Endothelial cell of umbilical vein (primary cell): ENCODE results near the gene MID2.

Experiments
- EZH2 ChIP-seq: IDR thresholded peaks from 2 replicates; pipeline ENCODE4 v1.6.1; 2012; ENCODE audit warnings: borderline replicate concordance, low read depth, mild to moderate bottlenecking, moderate library complexity, low read length, inconsistent platforms; ENCODE audit not compliant: severe bottlenecking
- FOS ChIP-seq: IDR thresholded peaks from 2 replicates; pipeline ENCODE4 v1.6.1; 2011; ENCODE audit warnings: mild to moderate bottlenecking, low read length, moderate library complexity, borderline replicate concordance; ENCODE audit not compliant: insufficient read depth
- GATA2 ChIP-seq: IDR thresholded peaks from 2 replicates; pipeline ENCODE4 v1.7.0; 2011; ENCODE audit warnings: low read depth, mild to moderate bottlenecking, moderate library complexity, mixed read lengths, low read length; ENCODE audit not compliant: insufficient read length, insufficient read depth
- JUN ChIP-seq: IDR thresholded peaks from 2 replicates; pipeline ENCODE4 v1.6.1; 2011; ENCODE audit warnings: borderline replicate concordance, low read depth; ENCODE audit not compliant: insufficient read length, insufficient read depth
- MYC ChIP-seq: IDR thresholded peaks from one replicate; pipeline ENCODE4 v1.6.1; 2011; ENCODE audit warnings: mild to moderate bottlenecking, low read depth, low read length
- POLR2A ChIP-seq: IDR thresholded peaks from 2 replicates; pipeline ENCODE4 v1.6.1; 2012; ENCODE audit warnings: low read depth, mild to moderate bottlenecking, control low read depth, low read length
- POLR2AphosphoS5 ChIP-seq: IDR thresholded peaks from 2 replicates; pipeline ENCODE4 v1.6.1; 2012; ENCODE audit warnings: low read depth, mild to moderate bottlenecking, control low read depth, low read length, moderate library complexity; ENCODE audit not compliant: insufficient read depth
- TF ChIP-seq, protein P1 (sequence below), 2 donors: IDR thresholded peaks; 1 replicate in 1 of 2; 2 replicates in 1 of 2; pipeline ENCODE4 v1.5.1; 2011; ENCODE audit warnings: low read length in 2 of 2, mild to moderate bottlenecking in 2 of 2, moderate library complexity in 2 of 2, control low read depth in 1 of 2, inconsistent platforms in 1 of 2, low read depth in 1 of 2; ENCODE audit not compliant: insufficient read depth in 1 of 2; ENCODE audit errors: extremely low read depth in 1 of 2
- TF ChIP-seq, protein P2 (sequence below): IDR thresholded peaks from 2 replicates; pipeline ENCODE4 v1.6.1; 2011; ENCODE audit not compliant: insufficient read depth, insufficient read length

DNA sequence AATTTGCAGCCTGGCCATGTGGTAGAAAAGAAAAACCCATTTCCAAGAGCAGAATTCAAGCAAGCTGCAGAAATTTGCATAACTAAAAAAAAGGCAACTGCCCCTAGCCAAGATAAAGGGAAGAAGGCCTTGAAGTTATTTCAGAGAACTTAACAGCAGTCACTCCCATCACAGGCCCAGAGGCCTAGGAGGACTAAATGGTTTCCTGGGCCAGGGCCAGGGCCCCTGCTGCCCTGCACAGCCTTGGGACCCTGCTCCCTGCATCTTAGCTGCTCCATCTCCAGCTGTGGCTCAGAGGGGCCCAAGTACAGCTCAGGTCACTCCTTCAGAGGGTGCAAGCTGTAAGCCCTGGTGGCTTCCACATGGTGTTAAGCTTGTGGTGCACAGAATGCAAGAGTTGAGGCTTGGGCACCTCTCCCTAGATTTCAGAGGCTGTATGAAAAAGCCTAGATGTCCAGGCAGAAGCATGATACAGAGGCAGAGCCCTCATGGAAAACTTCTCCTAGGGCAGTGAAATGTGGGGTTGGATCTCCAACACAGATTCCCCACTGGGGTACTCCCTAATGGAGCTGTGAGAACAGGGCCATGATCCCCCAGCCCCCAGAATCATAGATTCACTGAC lies 6.7 kb upstream of the MID2 start:
- TF ChIP-seq, protein P1, sequence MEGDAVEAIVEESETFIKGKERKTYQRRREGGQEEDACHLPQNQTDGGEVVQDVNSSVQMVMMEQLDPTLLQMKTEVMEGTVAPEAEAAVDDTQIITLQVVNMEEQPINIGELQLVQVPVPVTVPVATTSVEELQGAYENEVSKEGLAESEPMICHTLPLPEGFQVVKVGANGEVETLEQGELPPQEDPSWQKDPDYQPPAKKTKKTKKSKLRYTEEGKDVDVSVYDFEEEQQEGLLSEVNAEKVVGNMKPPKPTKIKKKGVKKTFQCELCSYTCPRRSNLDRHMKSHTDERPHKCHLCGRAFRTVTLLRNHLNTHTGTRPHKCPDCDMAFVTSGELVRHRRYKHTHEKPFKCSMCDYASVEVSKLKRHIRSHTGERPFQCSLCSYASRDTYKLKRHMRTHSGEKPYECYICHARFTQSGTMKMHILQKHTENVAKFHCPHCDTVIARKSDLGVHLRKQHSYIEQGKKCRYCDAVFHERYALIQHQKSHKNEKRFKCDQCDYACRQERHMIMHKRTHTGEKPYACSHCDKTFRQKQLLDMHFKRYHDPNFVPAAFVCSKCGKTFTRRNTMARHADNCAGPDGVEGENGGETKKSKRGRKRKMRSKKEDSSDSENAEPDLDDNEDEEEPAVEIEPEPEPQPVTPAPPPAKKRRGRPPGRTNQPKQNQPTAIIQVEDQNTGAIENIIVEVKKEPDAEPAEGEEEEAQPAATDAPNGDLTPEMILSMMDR (IDR thresholded peaks at IDR 0.05; ENCODE audit: extremely low read depth in 1 of 2, insufficient read depth in 1 of 2, low read depth in 1 of 2, low read length in 2 of 2), result no peak
- TF ChIP-seq FOS (no peak), EZH2 (no peak), POLR2A (no peak), POLR2AphosphoS5 (no peak), JUN (no peak), MYC (no peak), GATA2 (no peak)
- TF ChIP-seq, protein P2, sequence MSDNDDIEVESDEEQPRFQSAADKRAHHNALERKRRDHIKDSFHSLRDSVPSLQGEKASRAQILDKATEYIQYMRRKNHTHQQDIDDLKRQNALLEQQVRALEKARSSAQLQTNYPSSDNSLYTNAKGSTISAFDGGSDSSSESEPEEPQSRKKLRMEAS, result no peak
